IPS-NIHi11 (cell line): ENCODE data around the gene TMEM138.

Source experiments
- DNase-seq: peaks from one replicate; pipeline ENCODE4 v3.0.0; 2012; ENCODE audit warnings: mixed read lengths, low spot score

TMEM138 gene

DNA sequence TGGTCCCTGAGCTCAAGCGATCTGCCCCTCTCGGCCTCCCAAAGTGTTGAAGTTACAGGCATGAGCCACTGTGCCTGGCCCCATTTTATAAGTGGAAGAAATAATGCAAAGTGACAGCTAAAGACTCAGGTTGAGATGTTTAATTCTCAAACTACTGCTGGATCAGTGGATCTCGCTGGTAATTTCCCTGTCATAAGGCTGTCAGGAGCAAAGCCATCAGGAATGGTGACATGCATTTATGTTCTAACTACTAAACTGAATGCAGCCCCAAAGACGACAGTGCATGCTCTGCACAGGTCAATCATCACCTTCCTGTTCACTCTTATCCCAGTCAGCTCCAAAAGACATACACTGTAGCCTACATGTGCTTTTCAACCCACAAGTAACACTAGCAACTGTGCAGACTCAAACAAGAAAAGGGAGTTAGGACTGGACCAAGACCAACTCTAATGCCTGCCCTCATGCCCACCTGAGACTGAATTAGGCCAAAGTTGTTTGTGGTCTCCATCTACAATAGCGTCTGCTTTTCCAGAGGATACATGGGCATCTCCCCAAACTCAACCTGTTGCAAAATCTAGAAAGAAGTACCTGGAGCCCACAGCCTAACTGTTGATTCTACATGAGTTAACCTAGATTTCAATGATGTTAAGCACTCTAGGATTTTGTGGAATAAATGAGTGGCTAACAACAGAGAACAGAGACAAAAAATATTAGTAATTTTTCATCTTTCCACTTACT, 45.0 kb downstream of the TMEM138 start:
- DNase-seq = no peak

DNA sequence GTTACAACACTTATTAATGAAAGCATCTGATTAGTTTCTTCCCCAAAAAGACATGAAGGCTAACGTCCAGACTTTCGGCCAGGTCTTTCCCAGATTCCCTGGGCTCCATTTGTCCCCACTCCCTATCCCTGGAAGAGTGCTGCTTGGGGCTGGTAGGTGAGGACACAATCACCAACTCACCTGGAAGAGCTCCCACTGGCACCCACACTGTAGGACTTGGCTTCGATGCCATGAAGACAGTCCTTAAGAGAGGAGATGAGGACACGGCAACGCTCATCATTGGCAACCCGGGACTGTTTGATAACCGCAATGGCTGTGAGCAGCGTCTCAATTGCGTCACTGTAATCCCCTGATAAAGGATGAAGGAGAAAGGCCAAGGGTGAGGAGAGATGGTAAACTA, 49.4 kb downstream of the TMEM138 start:
- no peak for DNase-seq

DNA sequence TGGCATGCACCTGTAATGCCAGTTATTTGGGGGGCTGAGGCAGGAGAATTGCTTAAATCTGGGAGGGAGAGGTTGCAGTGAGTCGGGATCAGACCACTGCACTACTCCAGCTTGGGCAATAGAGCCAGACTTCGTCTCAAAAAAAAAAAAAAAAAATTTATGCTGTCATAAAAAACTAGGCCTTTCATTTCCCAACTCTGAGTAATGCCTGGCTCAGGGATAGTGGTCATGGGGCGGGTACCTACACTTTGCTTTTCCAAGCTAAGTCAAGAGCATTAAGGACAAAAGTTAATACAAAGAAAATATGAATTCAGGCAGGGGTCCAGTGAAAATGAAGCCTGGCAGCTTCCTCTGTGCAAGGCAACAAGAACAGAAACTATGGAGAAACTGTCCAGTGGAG, 51.3 kb downstream of the TMEM138 start:
- DNase-seq = no peak

DNA sequence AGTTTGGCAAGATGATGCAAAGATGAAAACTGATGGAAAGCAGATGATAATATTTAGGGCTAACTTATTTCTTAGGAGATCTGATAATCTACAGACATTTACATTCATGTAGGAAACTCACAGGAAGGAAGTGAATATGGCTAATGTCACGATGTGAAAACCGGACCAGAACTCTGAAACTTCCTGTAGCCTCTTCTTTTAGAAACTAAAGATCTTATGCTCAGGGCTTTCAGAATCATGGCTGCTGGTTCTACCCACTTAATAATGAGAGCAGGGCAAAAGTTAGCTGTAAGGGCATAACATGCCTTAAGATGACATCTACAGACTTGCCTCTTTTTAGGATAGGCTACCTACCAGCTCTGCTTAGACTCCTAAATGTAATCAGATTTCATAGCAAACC, 52.4 kb downstream of the TMEM138 start:
- no peak for DNase-seq

DNA sequence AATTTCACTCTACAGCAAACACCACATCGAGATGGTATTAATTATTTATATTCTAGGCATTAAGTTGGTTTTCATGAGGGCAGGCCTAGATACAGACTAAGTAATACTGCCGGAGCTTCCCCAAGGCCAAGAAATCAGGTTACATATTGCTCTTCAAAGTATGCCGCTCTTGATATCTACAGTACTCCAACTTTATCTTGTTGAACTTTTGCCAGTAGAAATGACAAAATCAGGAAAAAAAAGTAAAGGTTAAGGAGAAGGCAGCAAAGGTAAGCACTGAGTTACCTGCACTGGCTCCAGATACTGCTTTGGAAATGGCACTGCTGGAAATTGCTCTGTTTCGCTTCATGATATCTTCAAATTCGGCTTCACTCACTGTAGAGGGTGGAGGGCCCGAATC, 53.2 kb downstream of the TMEM138 start:
- no peak for DNase-seq

DNA sequence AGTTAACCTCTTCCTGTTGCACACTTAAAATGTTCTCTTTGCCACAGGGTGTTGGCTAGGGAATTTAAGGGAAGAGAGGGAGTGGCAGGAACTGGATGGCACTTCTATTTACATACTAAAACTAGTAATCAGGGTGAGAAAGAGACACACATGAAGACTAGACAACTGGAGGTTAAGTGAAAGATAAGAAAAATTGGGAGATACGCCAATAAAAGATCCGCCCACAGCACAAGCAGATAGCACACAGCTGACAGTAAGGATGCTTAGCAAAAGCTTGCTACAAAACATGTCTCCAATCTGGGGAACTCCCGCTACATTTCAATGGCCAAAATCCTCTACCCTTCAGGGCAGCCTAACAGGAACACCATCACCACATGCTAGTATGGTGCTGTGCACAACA, 54.8 kb downstream of the TMEM138 start:
- no peak for DNase-seq

DNA sequence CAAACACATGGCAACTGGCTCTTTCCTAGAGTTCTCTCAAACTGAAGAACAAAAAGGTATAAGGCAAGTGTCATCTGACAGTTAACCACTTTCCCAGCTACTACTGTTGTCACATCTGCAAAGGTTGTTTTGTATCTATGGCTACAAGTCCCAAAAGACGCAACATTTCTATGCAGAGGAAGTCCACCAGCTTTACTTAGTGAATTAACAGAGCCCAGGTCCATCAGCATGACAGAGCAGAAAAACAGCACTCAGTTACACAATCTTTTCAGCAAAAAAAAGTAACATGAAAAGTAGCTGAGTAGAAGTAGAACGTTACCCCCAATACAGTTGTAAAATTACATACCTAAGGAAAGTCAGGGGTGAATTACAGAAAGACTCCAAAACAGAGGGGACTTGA, 55.5 kb downstream of the TMEM138 start:
- no peak for DNase-seq

DNA sequence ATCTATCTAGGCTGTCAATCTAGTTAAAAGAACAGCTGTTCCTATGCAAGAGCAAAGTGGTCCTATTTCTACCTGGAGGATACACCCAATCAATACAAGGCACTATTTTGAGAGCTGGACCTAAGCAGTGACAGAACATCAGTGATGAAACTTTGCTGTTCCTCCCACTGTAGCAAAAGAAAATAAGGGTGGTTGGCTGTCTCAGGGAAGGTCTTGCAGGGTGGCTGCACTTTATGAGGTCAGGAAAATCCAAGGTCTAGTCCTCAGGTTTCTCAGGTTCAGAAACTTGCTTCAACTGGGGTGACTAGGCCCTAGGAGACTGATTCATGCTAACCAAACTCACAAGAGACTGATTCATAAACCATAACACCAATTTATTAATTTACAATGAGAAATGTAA, 56.0 kb downstream of the TMEM138 start:
- DNase-seq = no peak
